GM23338 (cell line): ENCODE results near the gene PEX16. TPM values are rescaled to one million over a fixed set of nuclear protein-coding genes. Genes with fewer than 3 reads are reported as not detected.
A peak's percentile ranks its signal among the peaks of the same experiment; 100 is the strongest.

ENCODE experiments used
- ATAC-seq: fragments of 200-7000 bp; cut with Tn5 transposase; 3 replicates; pipeline ENCODE4 v1.9.1; 2020
- DNase-seq: peaks from one replicate; pipeline ENCODE4 v3.0.0-alpha.2; 2015; ENCODE audit warnings: low spot score
- H2AFZ ChIP-seq: fragments of 200-600 bp; sonication (generic); 2 replicates; pipeline ENCODE4 v1.8.0; 2016; ENCODE audit warnings: antibody characterized with exemption, mild to moderate bottlenecking, moderate library complexity
- H3F3A ChIP-seq: fragments of 200-600 bp; sonication (generic); replicated peaks from 2 replicates; pipeline ENCODE4 v1.8.0; 2017; ENCODE audit warnings: antibody characterized with exemption, mixed run types, low read depth
- H3K27ac ChIP-seq: fragments of 200-600 bp; sonication (generic); 2 replicates; pipeline ENCODE4 v1.6.1; 2016; ENCODE audit warnings: low read depth
- H3K27me3 ChIP-seq: fragments of 200-600 bp; sonication (generic); 2 replicates; pipeline ENCODE4 v1.8.0; 2016; ENCODE audit warnings: mild to moderate bottlenecking, mixed run types, moderate library complexity; ENCODE audit not compliant: insufficient read depth
- H3K36me3 ChIP-seq: fragments of 200-600 bp; sonication (generic); 2 replicates; pipeline ENCODE4 v1.8.0; 2016; ENCODE audit warnings: mild to moderate bottlenecking; ENCODE audit not compliant: insufficient read depth
- H3K4me1 ChIP-seq: fragments of 200-600 bp; sonication (generic); 2 replicates; pipeline ENCODE4 v1.8.0; 2016; ENCODE audit warnings: mild to moderate bottlenecking, moderate library complexity; ENCODE audit not compliant: insufficient read depth
- H3K4me2 ChIP-seq: fragments of 200-600 bp; sonication (generic); 2 replicates; pipeline ENCODE4 v1.7.1; 2017; ENCODE audit warnings: mixed run types
- H3K4me3 ChIP-seq: fragments of 200-600 bp; sonication (generic); 2 replicates; pipeline ENCODE4 v1.6.1; 2016; ENCODE audit warnings: mixed run types
- H3K79me2 ChIP-seq: fragments of 200-600 bp; sonication (generic); replicated peaks from 2 replicates; pipeline ENCODE4 v1.8.0; 2017; ENCODE audit warnings: mild to moderate bottlenecking; ENCODE audit not compliant: insufficient read depth
- H3K9me2 ChIP-seq: fragments of 200-600 bp; sonication (generic); 2 replicates; pipeline ENCODE4 v1.8.0; 2017; ENCODE audit not compliant: insufficient read depth
- H4K20me1 ChIP-seq: fragments of 200-600 bp; sonication (generic); replicated peaks from 2 replicates; pipeline ENCODE4 v1.8.0; 2017; ENCODE audit warnings: mild to moderate bottlenecking; ENCODE audit not compliant: insufficient read depth
- H3K27ac Mint-ChIP-seq: 2 replicates; pipeline ENCODE4 v1.8.0; 2020; ENCODE audit warnings: inconsistent platforms, mild to moderate bottlenecking, moderate library complexity, mixed read lengths
- H3K27me3 Mint-ChIP-seq: 3 replicates; pipeline ENCODE4 v1.8.0; 2022; ENCODE audit warnings: low read depth, mild to moderate bottlenecking, moderate library complexity, mixed read lengths, inconsistent platforms; ENCODE audit not compliant: insufficient read depth, poor library complexity
- H3K36me3 Mint-ChIP-seq: 3 replicates; pipeline ENCODE4 v1.8.0; 2021; ENCODE audit warnings: low read depth, mild to moderate bottlenecking, inconsistent platforms, moderate library complexity, mixed read lengths
- H3K4me1 Mint-ChIP-seq: 3 replicates; pipeline ENCODE4 v1.8.0; 2020; ENCODE audit warnings: mild to moderate bottlenecking, inconsistent platforms, mixed read lengths
- H3K4me3 Mint-ChIP-seq: 3 replicates; pipeline ENCODE4 v1.8.0; 2021; ENCODE audit warnings: moderate library complexity, mild to moderate bottlenecking, inconsistent platforms, mixed read lengths
- H3K9me3 Mint-ChIP-seq: 3 replicates; pipeline ENCODE4 v1.8.0; 2020; ENCODE audit warnings: moderate library complexity, mild to moderate bottlenecking, inconsistent platforms, mixed read lengths
- ETS1 ChIP-seq: IDR thresholded peaks from 2 replicates; pipeline ENCODE4 v1.6.1; 2016; ENCODE audit warnings: antibody characterized with exemption
- EZH2phosphoT487 ChIP-seq: fragments of 200-600 bp; sonication (generic); IDR thresholded peaks from one replicate; pipeline ENCODE4 v1.8.1; 2018; ENCODE audit warnings: antibody characterized with exemption; ENCODE audit not compliant: unreplicated experiment
- JUNB ChIP-seq: IDR thresholded peaks from one replicate; pipeline ENCODE4 v1.6.1; 2016; ENCODE audit warnings: antibody characterized with exemption; ENCODE audit not compliant: unreplicated experiment
- POLR2AphosphoS5 ChIP-seq: IDR thresholded peaks from 2 replicates; pipeline ENCODE4 v1.6.1; 2016; ENCODE audit warnings: antibody characterized with exemption, low read depth
- ZNF462 ChIP-seq: fragments of 250-450 bp; sonication (Bioruptor Pico); IDR thresholded peaks from 2 replicates; pipeline ENCODE4 v1.5.0; 2020; ENCODE audit warnings: mild to moderate bottlenecking, moderate library complexity
- polyA plus RNA-seq: library from polyadenylated mRNA; unstranded; fragments of >200 nt; fragmentation: Nextera tagmentation; extraction: Ambion mirVana; gene quantifications from 2 replicates; pipeline ENCODE4 v1.2.1, GENCODE V29; 2016
- total RNA-seq: library from RNA; depleted of rRNA; stranded (reverse); fragments of >200 nt; shearing (Covaris generic); gene quantifications from 2 replicates; pipeline ENCODE4 v1.2.3, GENCODE V29; 2014

The PEX16 gene
- total and polyA plus RNA-seq, 2 experiments from 2014 or later, result 23.3 to 34.1 TPM

GRCh38 chr11:45886816-45887520, 30.7 kb downstream of the PEX16 start:
- Histone ChIP-seq H3K27ac (no peak overlapping the region), H3K79me2 (peaks cover 9% of the 10 kb centered on the region; the same call in 1 of the 2 replicates), H3K4me2 (peak overlapping the region; percentile 97), H3F3A (no peaks in the 10 kb centered on the region), H3K4me1 (peaks cover 9% of the 10 kb centered on the region; the same call in 1 of the 2 replicates), H3K4me3 (peak overlapping the region; percentile 89; the same call in 1 of the 2 replicates), H3K9me2 (no peaks in the 10 kb centered on the region), H3K27me3 (no peaks in the 10 kb centered on the region), H4K20me1 (peaks cover 10% of the 10 kb centered on the region), H2AFZ (no peak overlapping the region), H3K36me3 (no peaks in the 10 kb centered on the region)
- no peaks in the 10 kb centered on the region; the same call in 2 of the 3 replicates for H3K36me3 Mint-ChIP-seq
- peaks cover 10% of the 10 kb centered on the region for H3K4me1 Mint-ChIP-seq
- TF ChIP-seq JUNB, result no peak
- TF ChIP-seq EZH2phosphoT487, result no peak
- no peak for TF ChIP-seq ETS1
- DNase-seq (no peak), ATAC-seq (no peak)
- no peaks in the 10 kb centered on the region for H3K9me3 Mint-ChIP-seq
- no peak overlapping the region for H3K27ac Mint-ChIP-seq
- peaks cover 2% of the 10 kb centered on the region for H3K27me3 Mint-ChIP-seq
- H3K4me3 Mint-ChIP-seq, result peak overlapping the region; percentile 79; the same call in 2 of the 3 replicates

GRCh38 chr11:45885921-45886721, 31.6 kb downstream of the PEX16 start:
- Mint-ChIP-seq H3K27me3 (peaks cover 2% of the 10 kb centered on the region), H3K4me3 (peak overlapping the region; percentile 79), H3K9me3 (no peaks in the 10 kb centered on the region), H3K27ac (no peak overlapping the region), H3K36me3 (no peaks in the 10 kb centered on the region; the same call in 2 of the 3 replicates), H3K4me1 (peaks cover 10% of the 10 kb centered on the region)
- H3K36me3 ChIP-seq, result no peaks in the 10 kb centered on the region
- H3K79me2 ChIP-seq, result peaks cover 9% of the 10 kb centered on the region; the same call in 1 of the 2 replicates
- ATAC-seq (peak; percentile 76), DNase-seq (peak; percentile 77)
- H3K4me2 ChIP-seq, result peak overlapping the region; percentile 97
- H3K27ac ChIP-seq, result no peak overlapping the region
- peaks cover 9% of the 10 kb centered on the region; the same call in 1 of the 2 replicates for H3K4me1 ChIP-seq
- H2AFZ ChIP-seq, result peak overlapping the region; percentile 94
- H3K4me3 ChIP-seq, result peak overlapping the region; percentile 89
- no peaks in the 10 kb centered on the region for H3F3A ChIP-seq
- TF ChIP-seq ZNF462 (CRISPR knock-in tag), result no peak
- 0 out of 2 replicates have a peak, but pooled peaks have one; percentile 7 for TF ChIP-seq POLR2AphosphoS5
- H3K27me3 ChIP-seq, result no peaks in the 10 kb centered on the region
- no peaks in the 10 kb centered on the region for H3K9me2 ChIP-seq
- peaks cover 10% of the 10 kb centered on the region for H4K20me1 ChIP-seq
